Epithelial cell of esophagus (primary cell): ENCODE data around the gene C10orf143.
"Not testable (repeated sequence)": the region's sequence is repeated elsewhere in the genome, so short reads cannot be mapped to it uniquely, and the experiment has no call there.

Experiments used
- DNase-seq: peaks from one replicate; pipeline ENCODE4 v3.0.0; 2010; ENCODE audit warnings: low read depth
- H3K4me3 ChIP-seq: 2 replicates; pipeline ENCODE4 v1.5.1; 2011; ENCODE audit warnings: mild to moderate bottlenecking, low read length, control low read depth
- CTCF ChIP-seq: IDR thresholded peaks from 2 replicates; pipeline ENCODE4 v1.5.1; 2011; ENCODE audit warnings: low read depth, mild to moderate bottlenecking, low read length, control low read depth, inconsistent platforms; ENCODE audit not compliant: insufficient read depth; ENCODE audit errors: missing control alignments

C10orf143 gene

GRCh38 chr10:130128062-130128781 is 17.6 kb upstream of the C10orf143 start:
- DNase-seq, result no peak
- no peak for TF ChIP-seq CTCF
- H3K4me3 ChIP-seq, result no peak overlapping the region

GRCh38 chr10:130127364-130128061 is 16.9 kb upstream of the C10orf143 start:
- DNase-seq, result peak; percentile 78
- TF ChIP-seq CTCF, result peak; percentile 97
- H3K4me3 ChIP-seq, result no peak overlapping the region

GRCh38 chr10:130121486-130122079 is 11.0 kb upstream of the C10orf143 start:
- no peak for TF ChIP-seq CTCF
- H3K4me3 ChIP-seq, result no peak overlapping the region
- DNase-seq, result no peak

GRCh38 chr10:130117535-130117934 is 6.9 kb upstream of the C10orf143 start:
- not testable (repeated sequence) for H3K4me3 ChIP-seq, DNase-seq

- H3K4me3 ChIP-seq, result not testable (repeated sequence)
Measured at GRCh38 chr10:130116942-130117341, 6.3 kb upstream of the C10orf143 start.

GRCh38 chr10:130112821-130113220 is 2.2 kb upstream of the C10orf143 start:
- H3K4me3 ChIP-seq, result no peak overlapping the region
- DNase-seq, result no peak
- no peak for TF ChIP-seq CTCF

More at GRCh38 chr10:130116942-130117341, 6.3 kb upstream of the C10orf143 start:
- DNase-seq, result not testable (repeated sequence)

GRCh38 chr10:130111852-130112180 is 1.2 kb upstream of the C10orf143 start:
- DNase-seq, result no peak
- H3K4me3 ChIP-seq, result peak overlapping the region; percentile 100
- TF ChIP-seq CTCF, result no peak
